Measurements from ENCODE around the gene PHAX.
"Not testable (repeated sequence)": the region's sequence is repeated elsewhere in the genome, so short reads cannot be mapped to it uniquely, and the experiment has no call there.

Gene PHAX

GRCh38 chr5:126600631-126601511 is at the start of gene PHAX:
TSS of gene PHAX (plus strand) at chr5:126600947. CDS start at chr5:126600963, 16 bp downstream.
- Histone ChIP-seq H3K9ac (ENCODE audit: low read length) (peak within 1 kb of the TSS; percentile 92), H3K4me1 (ENCODE audit: low read length) (peaks cover 7% of the 10 kb centered on the region), H3K79me2 (ENCODE audit: low read length) (peaks cover 49% of the 10 kb centered on the region), H2AFZ (ENCODE audit: low read depth, low read length) (peak within 1 kb of the TSS; percentile 99), H3K4me2 (ENCODE audit: low read length) (peak within 1 kb of the TSS; percentile 74), H3K27me3 (ENCODE audit: low read depth, low read length) (no peaks in the 10 kb centered on the region), H3K36me3 (replicated peaks; ENCODE audit: low read depth, low read length) (peaks cover 3% of the 10 kb centered on the region), H3K27ac (ENCODE audit: low read length) (peak within 1 kb of the TSS; percentile 60), H3K4me3 (ENCODE audit: low read length) (peak within 1 kb of the TSS; percentile 85), H3K9me3 (ENCODE audit: insufficient read depth, low read length) (no peaks in the 10 kb centered on the region), H4K20me1 (ENCODE audit: insufficient read depth, low read length) (0 out of 2 replicates have a peak, but pooled peaks cover 3% of the 10 kb centered on the region)
- no peak for TF ChIP-seq EZH2phosphoT487 (IDR thresholded peaks at IDR 0.05; ENCODE audit: low read depth)
- TF ChIP-seq, protein P1, sequence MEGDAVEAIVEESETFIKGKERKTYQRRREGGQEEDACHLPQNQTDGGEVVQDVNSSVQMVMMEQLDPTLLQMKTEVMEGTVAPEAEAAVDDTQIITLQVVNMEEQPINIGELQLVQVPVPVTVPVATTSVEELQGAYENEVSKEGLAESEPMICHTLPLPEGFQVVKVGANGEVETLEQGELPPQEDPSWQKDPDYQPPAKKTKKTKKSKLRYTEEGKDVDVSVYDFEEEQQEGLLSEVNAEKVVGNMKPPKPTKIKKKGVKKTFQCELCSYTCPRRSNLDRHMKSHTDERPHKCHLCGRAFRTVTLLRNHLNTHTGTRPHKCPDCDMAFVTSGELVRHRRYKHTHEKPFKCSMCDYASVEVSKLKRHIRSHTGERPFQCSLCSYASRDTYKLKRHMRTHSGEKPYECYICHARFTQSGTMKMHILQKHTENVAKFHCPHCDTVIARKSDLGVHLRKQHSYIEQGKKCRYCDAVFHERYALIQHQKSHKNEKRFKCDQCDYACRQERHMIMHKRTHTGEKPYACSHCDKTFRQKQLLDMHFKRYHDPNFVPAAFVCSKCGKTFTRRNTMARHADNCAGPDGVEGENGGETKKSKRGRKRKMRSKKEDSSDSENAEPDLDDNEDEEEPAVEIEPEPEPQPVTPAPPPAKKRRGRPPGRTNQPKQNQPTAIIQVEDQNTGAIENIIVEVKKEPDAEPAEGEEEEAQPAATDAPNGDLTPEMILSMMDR (IDR thresholded peaks at IDR 0.05; ENCODE audit: low read depth, low read length) = peak; percentile 63

DNA sequence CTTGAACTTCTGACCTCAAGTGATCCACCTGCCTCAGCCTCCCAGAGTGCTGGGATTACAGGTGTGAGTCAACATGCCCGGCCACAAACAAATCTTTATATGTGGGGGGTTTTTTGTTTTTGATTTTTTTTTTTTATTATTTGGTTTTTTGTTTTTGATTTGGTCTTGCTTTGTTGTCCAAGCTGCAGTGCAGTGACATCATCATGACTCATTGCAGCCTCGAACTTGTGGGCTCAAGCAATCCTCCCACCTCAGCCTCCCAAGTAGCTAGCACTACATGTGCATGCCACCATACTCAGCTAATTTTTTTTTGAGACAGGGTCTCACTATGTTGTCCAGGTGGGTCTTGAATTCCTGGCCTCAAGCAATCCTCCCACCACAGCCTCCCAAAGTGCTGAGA is 48.1 kb upstream of the PHAX start:
- Histone ChIP-seq H4K20me1 (ENCODE audit: insufficient read depth, low read length) (no peaks in the 10 kb centered on the region), H3K4me3 (ENCODE audit: low read length) (no peak overlapping the region), H3K27me3 (ENCODE audit: low read depth, low read length) (no peaks in the 10 kb centered on the region), H2AFZ (ENCODE audit: low read depth, low read length) (no peak overlapping the region), H3K27ac (ENCODE audit: low read length) (no peak overlapping the region), H3K36me3 (replicated peaks; ENCODE audit: low read depth, low read length) (no peaks in the 10 kb centered on the region), H3K9me3 (ENCODE audit: insufficient read depth, low read length) (no peaks in the 10 kb centered on the region), H3K4me1 (ENCODE audit: low read length) (no peaks in the 10 kb centered on the region), H3K79me2 (ENCODE audit: low read length) (no peaks in the 10 kb centered on the region), H3K4me2 (ENCODE audit: low read length) (no peak overlapping the region), H3K9ac (ENCODE audit: low read length) (no peak overlapping the region)
- no peak for TF ChIP-seq EZH2phosphoT487 (IDR thresholded peaks at IDR 0.05; ENCODE audit: low read depth)
- TF ChIP-seq, protein P1 (IDR thresholded peaks at IDR 0.05; ENCODE audit: low read depth, low read length) = no peak

DNA sequence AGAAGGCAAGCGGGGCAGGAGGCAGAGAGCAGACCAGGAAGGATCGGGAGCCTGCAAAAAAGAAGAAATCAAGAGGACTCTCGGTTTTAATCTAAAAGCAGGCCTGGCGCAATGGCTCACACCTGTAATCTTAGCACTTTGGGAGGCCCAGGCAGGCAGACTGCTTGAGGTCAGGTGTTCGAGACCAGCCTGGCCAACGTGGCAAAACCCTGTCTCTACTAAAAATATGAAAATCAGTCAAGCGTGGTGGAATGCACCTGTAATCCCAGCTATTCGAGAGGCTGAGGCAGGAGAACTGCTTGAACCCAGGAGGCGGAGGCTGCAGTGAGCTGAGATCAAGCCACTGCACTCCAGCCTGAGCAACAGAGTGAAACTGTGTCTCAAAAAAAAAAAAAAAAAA is 45.6 kb upstream of the PHAX start:
- H3K27ac ChIP-seq (ENCODE audit: low read length); H3K79me2 ChIP-seq (ENCODE audit: low read length); H3K4me3 ChIP-seq (ENCODE audit: low read length); H2AFZ ChIP-seq (ENCODE audit: low read depth, low read length); H3K4me2 ChIP-seq (ENCODE audit: low read length); H4K20me1 ChIP-seq (ENCODE audit: insufficient read depth, low read length); H3K36me3 ChIP-seq (replicated peaks; ENCODE audit: low read depth, low read length); H3K9me3 ChIP-seq (ENCODE audit: insufficient read depth, low read length); H3K27me3 ChIP-seq (ENCODE audit: low read depth, low read length); H3K4me1 ChIP-seq (ENCODE audit: low read length); H3K9ac ChIP-seq (ENCODE audit: low read length): not testable (repeated sequence)

- Histone ChIP-seq H3K4me3 (ENCODE audit: low read length) (no peak overlapping the region), H3K79me2 (ENCODE audit: low read length) (no peaks in the 10 kb centered on the region), H4K20me1 (ENCODE audit: insufficient read depth, low read length) (no peaks in the 10 kb centered on the region), H3K36me3 (replicated peaks; ENCODE audit: low read depth, low read length) (no peaks in the 10 kb centered on the region), H3K4me1 (ENCODE audit: low read length) (peaks cover 7% of the 10 kb centered on the region), H2AFZ (ENCODE audit: low read depth, low read length) (no peak overlapping the region), H3K9me3 (ENCODE audit: insufficient read depth, low read length) (no peaks in the 10 kb centered on the region), H3K27me3 (ENCODE audit: low read depth, low read length) (no peaks in the 10 kb centered on the region), H3K27ac (ENCODE audit: low read length) (no peak overlapping the region), H3K9ac (ENCODE audit: low read length) (no peak overlapping the region), H3K4me2 (ENCODE audit: low read length) (no peak overlapping the region)
- TF ChIP-seq, protein P1 (IDR thresholded peaks at IDR 0.05; ENCODE audit: low read depth, low read length) = peak; percentile 18
- no peak for TF ChIP-seq EZH2phosphoT487 (IDR thresholded peaks at IDR 0.05; ENCODE audit: low read depth)
These were observed 38.8 kb upstream of the PHAX start for GRCh38 chr5:126561908-126562307.
